GDM1 (cell line): ENCODE data around the gene LYPD5.
"Not testable (repeated sequence)": the region's sequence is repeated elsewhere in the genome, so short reads cannot be mapped to it uniquely, and the experiment has no call there.

Experiments
- DNase-seq: peaks from one replicate; lab custom pipeline; 2025; lab: John Stamatoyannopoulos, UW

LYPD5 gene, protein sequence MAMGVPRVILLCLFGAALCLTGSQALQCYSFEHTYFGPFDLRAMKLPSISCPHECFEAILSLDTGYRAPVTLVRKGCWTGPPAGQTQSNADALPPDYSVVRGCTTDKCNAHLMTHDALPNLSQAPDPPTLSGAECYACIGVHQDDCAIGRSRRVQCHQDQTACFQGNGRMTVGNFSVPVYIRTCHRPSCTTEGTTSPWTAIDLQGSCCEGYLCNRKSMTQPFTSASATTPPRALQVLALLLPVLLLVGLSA

DNA sequence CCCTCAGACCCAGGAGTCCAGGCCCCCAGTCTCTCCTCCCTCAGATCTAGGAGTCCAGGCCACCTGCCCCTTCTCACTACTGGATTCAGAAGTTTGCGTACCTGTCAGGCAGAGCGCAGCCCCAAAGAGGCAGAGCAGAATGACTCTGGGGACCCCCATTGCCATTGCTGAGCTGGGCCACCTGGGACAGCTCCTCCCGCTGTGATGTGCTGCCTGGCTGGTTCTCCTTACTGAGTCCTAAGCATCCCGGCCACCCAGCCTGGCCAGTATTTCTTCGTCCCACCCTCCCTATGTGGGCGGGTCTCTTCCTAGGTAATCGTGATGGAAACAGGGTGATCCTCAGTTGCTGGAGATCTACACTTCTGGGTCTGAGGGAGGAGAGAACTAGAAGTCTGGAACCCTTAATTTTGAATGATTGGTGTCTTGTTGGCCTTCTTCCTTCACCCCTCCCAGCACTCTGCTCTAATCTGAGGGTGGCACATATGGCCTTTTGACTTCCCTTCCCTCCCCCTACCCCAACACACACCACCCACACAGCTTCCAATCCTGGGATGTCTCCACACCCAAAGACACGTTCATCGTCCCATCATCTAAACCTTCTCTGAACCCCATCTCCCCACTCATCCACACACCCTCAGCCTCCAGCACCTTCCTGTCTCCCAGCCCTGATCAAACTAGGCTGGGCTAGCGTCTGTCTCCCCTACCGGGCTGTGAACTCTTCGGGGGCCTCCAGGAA, at the start of gene LYPD5:
Gene LYPD5, minus strand, starts transcription at position 232 of the 736 bp plus-strand sequence. Its CDS starts 67 bp downstream, at position 165.
- DNase-seq = no peak

DNA sequence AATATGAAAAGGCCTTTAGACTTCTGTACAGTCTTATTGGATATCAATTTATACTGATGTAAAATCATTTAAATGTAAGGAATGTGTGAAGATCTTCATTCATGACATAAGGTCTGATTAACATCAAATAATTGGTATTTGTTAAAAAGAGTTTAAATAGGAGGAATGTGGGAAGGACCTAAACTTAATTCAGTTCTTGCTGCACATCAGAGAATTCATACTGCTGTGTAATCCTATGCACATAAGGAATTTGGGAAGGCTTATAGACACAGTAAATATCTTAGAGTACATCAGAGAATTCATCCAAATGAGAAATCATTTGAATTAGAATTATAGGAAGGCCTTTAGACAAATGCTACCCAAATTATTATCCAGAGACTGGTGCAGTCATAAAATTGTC, 46.6 kb upstream of the LYPD5 start:
- no peak for DNase-seq

DNA sequence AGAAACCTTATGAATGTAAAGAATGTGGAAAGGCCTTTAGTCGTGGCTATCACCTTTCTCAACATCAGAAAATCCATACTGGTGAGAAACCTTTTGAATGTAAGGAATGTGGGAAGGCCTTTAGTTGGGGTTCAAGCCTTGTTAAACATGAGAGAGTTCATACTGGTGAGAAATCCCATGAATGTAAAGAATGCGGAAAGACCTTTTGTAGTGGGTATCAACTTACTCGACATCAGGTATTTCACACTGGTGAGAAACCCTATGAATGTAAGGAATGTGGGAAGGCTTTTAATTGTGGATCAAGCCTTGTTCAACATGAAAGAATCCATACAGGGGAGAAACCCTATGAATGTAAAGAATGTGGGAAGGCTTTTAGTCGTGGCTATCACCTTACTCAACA, 45.6 kb upstream of the LYPD5 start:
- no peak for DNase-seq

DNA sequence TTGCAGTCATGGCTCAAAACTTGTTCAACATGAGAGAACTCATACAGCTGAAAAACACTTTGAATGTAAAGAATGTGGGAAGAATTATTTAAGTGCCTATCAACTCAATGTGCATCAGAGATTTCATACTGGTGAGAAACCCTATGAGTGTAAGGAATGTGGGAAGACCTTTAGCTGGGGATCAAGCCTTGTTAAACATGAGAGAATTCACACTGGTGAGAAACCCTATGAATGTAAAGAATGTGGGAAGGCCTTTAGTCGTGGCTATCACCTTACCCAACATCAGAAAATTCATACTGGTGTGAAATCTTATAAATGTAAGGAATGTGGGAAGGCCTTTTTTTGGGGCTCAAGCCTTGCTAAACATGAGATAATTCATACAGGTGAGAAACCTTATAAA, 45.0 kb upstream of the LYPD5 start:
- no peak for DNase-seq

DNA sequence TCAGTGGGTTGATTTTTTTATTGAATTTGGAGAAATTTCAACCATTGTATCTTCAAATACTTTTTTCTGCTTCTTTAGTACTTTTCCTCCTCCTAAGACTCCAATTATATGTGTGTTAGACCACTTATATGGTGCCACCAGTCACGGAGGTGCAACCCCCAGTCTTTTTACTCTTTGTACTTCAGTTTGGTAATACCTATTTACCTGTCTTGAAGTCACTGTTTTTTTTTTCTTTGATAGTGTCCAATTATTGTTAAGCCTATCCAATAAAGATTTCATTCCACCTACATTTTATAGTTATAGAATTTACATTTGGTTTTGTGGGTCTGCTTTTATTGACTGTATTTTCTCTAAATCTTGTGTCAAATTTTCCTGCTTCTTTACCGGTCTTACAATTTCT, 39.8 kb upstream of the LYPD5 start:
- DNase-seq = no peak

DNA sequence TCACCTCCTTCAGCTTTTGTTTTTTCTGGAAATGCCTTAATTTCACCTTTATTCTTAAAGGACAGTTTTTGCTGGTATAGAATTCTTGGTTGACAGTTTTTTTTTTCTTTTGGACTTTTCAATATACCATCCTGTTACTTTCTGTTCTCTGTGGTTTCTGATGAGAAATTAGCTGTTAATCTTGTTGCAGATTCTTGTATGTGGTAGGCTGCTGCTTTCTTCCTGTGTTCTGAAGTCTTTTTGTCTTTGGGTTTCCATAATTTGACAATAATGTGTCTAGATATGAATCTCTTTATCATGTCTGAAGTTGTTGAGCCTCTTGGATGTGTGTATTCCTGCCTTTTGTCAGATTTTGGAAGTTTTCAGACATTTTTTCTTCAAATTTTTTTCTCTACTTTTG, 36.9 kb upstream of the LYPD5 start:
- no peak for DNase-seq

DNA sequence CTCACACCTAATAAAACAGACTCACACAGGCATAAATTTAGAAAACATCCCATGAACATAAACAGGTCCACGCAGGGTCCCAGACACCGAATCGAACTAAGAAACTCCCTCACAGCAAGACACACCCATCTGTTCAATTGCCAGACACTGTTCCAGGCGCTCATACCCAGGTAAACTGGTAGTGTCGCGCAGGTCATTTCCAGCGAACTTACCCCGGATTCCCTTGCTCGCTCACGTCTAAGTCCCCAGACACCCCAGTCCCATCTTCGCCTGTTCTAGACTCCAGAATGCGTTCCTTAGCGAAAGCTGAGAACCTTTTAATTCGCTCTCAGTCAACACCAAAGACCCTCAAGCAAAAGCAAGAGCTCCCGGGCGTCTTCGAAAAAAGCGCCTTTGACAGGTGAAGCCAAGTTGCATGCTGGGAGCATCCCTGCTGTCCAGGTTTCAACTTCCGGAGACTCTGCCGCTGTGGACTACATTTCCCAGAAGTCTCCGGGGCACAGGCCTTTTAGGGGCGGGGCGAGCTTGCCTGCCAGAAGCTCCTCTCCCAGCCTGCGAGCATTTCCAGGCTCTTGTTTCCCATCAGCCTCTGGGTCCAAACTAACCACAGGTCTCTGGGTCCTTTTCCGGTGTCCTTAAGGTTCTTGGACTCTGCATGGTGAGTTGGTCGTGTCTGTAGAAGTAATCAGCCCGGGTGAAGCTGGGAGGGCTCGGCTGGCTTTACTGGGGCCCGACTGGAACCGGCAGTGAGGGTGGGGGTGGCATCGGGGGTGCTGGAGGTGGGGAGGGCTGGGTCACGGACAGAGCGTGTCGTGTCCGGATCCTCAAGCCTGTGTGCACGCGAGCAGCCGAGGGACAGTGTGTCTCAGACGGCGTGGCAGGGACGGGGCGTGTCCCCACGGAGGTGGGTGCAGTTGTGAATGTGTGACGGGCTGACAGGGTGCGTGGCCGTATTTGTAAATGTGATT, 24.8 kb upstream of the LYPD5 start, which contains the start of gene ZNF283:
Gene ZNF283, plus strand, starts transcription at position 535 of the 968 bp plus-strand sequence. CDS start 6,184 bp downstream, outside the sequence.
- DNase-seq = peak; percentile 31

DNA sequence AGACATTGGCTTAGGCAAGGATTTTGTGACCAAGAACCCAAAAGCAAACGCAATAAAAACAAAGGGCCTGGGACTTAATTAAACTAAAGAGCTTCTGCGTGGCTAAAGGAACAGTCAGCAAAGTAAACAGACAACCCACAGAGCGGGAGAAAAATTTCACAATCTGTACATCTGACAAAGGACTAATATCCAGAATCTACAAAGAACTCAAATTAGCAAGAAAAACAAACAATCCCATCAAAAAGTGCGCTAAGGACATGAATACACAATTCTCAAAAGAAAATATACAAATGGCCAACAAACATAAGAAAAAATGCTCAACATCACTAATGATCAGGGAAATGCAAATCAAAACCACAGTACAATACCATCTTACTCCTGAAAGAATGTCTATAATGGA, 22.3 kb upstream of the LYPD5 start:
- DNase-seq = not testable (repeated sequence)

DNA sequence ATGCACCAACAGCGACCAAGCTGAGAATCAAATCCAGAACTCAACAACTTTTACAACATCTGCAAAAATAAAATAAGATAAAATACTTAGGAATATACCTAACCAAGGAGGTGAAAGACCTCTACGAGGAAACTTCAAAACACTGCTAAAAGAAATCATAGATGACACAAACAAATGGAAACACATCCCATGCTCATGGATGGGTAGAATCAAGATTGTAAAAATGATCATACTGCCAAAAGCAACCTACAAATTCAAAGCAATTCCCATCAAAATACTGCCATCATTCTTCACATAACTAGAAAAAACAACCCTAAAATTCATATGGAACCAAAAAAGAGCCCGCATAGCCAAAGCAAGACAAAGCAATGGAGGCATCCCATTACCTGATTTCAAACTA, 21.6 kb upstream of the LYPD5 start:
- DNase-seq = not testable (repeated sequence)

DNA sequence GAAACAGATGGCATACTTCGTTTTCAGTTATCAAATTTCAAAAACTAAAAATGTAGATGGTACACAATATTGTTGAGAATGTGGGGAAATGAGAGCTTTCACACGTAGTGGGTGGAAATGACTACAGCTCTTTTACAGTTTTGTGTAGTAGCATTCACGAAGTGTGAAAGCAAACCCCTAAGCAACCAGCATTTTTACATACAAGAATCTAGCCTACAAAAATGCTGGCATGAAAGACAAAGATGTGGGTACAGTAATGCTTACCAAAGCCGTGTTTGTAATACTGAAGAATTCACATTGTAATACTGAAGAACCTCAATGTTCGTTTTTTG, 18.6 kb upstream of the LYPD5 start:
- no peak for DNase-seq

DNA sequence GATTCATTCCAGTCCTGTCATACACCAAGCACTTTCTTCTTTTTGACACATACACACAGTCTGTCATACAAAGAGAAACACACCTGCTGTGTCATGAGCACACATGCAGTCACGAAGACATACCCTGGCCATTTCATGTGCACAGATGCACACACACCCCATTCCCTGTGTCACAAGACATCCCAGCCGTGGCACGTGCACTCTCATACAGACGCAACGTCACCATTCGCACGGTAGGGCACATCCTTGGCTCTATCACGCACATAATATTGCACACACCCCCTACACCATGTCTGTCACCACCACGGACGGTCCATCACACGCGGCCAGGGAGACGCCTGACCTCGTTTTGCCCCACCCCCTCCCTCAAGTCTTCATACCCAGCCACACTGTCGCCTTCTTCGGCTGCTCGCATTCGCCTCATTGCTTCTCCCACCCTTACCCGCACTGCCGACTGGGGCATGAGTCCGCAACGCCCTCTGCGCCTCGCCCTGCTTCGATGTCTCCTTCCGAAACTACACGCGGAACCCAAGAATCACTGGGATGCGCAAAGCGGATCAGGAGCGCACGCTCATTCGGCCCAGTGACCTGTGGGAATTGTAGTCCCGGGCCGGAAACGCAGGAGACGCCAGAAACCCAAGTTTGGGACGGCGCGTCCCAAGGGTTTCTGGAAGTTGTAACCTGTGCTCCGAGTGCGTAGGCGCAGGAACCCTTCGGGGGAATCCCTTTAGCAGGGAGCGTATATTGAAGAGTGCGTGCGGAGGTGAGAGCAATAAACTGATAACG, 18.0 kb upstream of the LYPD5 start:
- no peak for DNase-seq

DNA sequence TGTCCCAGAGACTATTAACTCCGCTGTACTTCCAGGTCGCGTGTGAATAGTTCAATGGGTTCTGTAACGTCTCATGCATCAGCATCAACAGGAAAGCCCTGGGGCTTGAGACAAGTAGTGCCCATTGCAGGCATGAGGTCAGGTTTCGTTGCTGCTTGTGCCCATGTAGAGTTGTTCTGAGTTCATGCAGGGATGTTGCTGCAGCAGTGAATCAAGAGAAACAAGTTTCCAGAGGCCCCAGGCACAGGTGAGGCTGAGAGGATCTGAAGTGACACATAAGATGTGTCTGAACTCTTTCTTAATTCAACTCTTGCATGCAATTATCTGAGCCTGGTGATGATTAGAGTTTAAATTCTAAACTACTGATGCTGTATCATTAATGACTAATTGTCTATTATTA, 16.3 kb upstream of the LYPD5 start:
- DNase-seq = no peak

DNA sequence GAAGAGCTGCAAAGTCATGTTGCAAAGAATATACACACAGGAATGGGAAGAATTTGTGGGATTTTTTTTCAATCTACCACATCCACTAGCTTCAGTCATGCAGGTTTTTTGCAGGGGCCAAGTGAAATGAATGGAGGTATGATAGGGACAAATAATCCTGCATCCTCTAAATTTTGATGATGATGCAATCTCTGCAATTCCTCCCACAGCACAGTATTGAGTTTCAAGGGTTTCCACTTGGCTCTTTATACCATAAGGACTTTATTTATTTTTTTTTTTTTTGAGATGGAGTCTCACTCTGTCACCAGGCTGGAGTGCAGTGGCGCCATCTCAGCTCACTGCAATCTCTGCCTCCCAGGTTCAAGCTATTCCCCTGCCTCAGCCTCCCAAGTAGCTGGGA, 15.2 kb upstream of the LYPD5 start:
- not testable (repeated sequence) for DNase-seq

DNA sequence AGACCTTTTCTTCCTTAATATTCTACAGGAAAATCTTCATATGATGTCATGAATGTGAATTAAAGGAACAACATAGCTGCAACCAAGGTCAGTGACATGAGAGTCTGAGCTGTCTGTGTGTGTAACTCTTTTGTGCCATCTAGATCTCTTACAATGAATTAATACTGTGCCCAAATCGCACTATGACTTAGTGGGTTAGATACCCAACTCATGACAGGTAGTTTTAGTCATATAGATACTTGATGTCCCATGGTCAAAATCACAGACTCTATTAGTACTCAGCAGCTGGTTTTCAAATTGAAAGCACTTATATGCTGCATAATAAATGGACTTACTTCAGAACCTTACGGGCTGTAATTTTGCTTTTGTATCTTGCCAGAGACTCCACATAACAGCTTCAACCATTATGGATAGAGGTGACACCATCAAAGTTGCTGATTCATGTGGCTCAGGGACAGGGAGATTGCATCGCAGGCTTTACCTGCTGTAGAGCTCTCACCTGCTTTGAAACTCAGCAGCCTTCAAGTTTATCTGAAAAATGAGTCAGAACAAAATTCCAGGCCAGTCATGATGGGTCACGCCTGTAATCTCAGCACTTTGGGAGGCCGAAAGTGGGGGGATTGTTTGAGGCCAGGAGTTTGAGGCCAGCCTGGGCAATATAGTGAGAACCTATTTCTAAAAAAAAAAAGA, 12.6 kb upstream of the LYPD5 start:
- no peak for DNase-seq

DNA sequence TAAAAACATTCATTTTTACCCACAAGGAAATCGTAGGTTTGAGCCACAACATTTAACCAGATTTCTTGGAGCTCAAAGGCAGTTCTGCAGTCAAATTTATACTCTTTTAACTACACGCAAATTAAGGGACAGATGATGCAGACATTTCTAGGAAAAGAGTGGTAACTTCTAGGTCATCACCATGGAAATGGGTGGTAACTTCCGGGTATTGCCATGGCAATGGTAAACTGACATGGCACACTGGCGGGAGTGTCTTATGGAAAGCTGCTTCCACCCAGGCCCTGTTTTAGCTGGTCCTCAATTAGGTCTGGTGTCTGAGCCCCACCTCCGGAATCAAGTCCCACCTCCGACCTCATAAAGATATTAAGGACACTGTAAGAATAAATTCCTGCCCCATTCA, 10.4 kb upstream of the LYPD5 start:
- DNase-seq = no peak

DNA sequence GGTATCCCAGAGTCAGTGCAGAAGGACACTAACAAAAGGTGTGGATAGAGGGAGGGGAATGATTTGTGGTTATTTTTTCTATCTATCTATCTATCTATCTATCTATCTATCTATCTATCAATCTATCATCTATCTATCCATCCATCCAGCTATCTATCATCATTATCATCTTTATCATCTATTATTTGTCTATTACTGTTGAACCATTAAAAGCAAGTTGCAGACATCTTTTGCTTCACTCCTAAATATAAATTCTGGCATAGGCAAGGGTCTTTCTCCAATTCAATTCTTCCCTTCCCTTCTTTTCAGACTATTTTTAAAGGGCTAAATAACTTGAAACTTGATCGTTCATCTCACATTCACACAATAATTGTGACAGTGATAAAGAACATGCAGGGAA, 10.0 kb upstream of the LYPD5 start:
- no peak for DNase-seq

DNA sequence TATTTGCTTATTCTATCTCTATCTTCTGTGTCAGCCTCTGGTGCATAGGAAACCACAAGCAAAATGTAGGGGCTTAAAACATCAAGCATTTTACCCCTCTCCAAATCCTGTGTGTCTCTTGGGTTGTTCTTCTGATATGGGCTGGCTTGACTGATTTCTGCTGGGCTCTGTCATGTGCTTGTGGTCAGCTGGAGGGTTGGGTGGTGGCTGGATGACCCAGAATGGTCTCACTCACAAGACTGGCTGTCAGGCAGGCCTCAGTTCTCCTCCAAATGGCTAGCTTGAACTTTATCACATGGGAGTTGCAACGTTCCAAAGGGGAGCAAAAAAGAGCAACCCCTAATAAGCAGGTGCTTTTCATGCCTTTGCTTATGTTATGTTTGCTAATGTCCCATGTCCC, 9.6 kb upstream of the LYPD5 start:
- DNase-seq = no peak

DNA sequence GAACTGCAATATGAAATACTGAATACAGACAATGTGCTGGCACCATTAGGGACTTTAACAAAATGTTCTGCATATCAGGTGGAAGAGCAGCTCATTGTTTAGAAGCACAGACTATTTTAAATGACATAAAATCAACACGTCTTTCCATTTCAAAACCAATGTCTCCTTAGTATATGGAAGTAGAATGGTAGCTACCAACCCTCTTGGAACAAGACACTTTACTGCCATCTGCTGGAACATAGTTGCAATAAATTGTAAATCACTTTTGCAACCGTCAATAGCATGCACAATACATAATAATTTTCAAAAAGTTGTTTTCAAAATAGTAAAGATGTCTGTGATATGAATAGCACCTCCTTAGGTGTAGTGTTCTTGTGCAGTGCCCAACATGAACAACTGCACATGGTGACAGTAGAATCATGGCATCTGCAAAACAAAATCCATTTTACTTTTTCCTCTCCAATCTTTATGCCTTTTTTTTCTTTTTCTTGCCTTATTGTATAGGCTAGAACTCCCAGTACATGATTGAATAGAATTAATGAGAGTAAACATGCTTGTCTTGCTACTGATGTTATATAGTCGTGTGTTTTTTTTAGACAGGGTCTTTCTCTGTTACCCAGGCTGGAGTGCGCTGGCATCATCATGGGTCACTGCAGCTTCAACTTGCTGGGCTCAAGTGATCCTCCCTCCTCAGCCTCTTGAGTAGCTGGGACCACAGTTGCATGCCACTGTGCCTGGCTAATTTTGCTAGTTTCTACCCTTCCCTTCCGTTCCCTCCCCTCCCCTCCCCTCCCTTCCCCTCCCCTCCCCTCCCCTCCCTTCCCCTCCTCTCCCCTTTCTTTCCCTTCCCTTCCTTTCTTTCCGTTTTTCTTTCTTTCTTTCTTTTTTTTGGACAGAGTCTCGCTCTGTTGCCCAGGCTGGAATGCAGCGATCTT, 7.8 kb upstream of the LYPD5 start:
- peak; percentile 15 for DNase-seq

DNA sequence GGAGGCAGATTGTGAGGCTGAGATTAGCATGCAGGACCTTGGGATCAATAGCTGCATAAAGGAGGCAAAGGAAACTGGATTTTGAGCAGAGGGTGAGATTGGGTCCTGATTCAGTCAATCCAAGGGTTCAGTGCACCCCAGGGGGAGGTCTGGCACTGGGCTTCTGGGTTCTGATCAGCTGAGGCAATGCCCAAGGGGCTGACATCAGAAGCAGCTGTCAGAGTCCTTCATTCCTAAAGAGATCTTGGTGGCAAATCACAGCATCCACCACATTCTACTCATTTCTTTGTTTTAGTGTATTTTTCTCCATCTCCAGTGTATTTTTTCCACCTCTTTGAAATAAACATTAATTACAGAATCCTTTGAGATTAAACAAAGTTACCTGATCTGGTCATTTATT, 5.4 kb upstream of the LYPD5 start:
- DNase-seq = no peak

DNA sequence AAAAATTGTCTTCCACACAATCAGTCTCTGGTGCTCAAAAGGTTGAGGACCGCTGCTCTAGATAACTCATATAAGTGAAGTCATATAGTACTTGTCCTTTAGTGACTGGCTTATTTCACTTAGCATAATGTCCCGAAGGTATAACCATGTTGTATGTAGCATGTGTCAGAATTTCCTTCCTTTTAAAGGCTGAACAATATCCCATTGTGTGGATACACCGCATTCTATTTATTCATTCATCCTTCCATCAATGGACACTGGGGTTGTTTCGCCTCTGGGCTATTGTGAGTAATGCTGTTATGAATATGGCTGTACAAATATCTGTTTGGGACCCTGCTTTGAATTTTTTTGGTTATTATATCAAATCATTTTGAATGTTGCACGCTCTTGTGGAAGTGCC, 4.6 kb upstream of the LYPD5 start:
- no peak for DNase-seq
